Measurements from ENCODE around the gene KCNG2. TPM values are rescaled to one million over a fixed set of nuclear protein-coding genes. Genes with fewer than 3 reads are reported as not detected.

KCNG2 gene
- total and polyA plus RNA-seq, 2 of the 8 experiments (the other 6 are each of a cell fraction or from before 2014, with no cell fraction given) = 0.19 to 0.74 TPM

GRCh38 chr18:79859314-79859713, 61.6 kb downstream of the KCNG2 start:
- POLR2A ChIA-PET (ENCODE audit: partially characterized antibody) = no interaction called here
- H3K27me3 ChIP-seq (replicated peaks in 1 of 4; ENCODE audit: control insufficient read depth in 3 of 4, extremely low read depth in 1 of 4, insufficient read depth in 3 of 4, low read length in 3 of 4) = no peaks in the 10 kb centered on the region
- H3K27ac ChIP-seq (ENCODE audit: low read depth, low read length) = no peak overlapping the region
- H2AK5ac ChIP-seq (ENCODE audit: low read depth, low read length) = no peak overlapping the region
- 86% methylated on average over 7 of the region's 7 CpGs; no CpG with 5 or more reads in 1 of the 2 experiments for WGBS, 2 experiments (ENCODE audit: extremely low coverage in 1 of 2, insufficient coverage in 1 of 2, insufficient read length in 1 of 2, insufficient replicate concordance in 2 of 2, low coverage in 1 of 2, low lambda C conversion rate in 2 of 2, missing lambda C conversion rate in 1 of 2)
- no peak overlapping the region for H2BK120ac ChIP-seq (replicated peaks; ENCODE audit: low read depth, low read length)
- no peak overlapping the region for H3K23ac ChIP-seq (ENCODE audit: insufficient read length)
- no peaks in the 10 kb centered on the region for H3K23me2 ChIP-seq (ENCODE audit: low read depth, low read length)
- DNase-seq (ENCODE audit: low read depth in 1 of 2, low spot score in 2 of 2) (no peak), FAIRE-seq (no peak)
- H3K79me2 ChIP-seq (ENCODE audit: control insufficient read depth in 1 of 2, insufficient read depth in 2 of 2, low read length in 2 of 2) = no peaks in the 10 kb centered on the region
- no peaks in the 10 kb centered on the region for H3K36me3 ChIP-seq (ENCODE audit: control insufficient read depth in 2 of 4, insufficient read depth in 4 of 4, low read length in 3 of 4)
- no peak overlapping the region for H3K4ac ChIP-seq (replicated peaks; ENCODE audit: insufficient read length, low read depth, low read length)
- no peak overlapping the region for H2AFZ ChIP-seq (ENCODE audit: low read length)
- H4K91ac ChIP-seq (replicated peaks; ENCODE audit: insufficient read length, low read length) = no peak overlapping the region
- no peaks in the 10 kb centered on the region for H3K79me1 ChIP-seq (ENCODE audit: low read depth, low read length)
- no peak overlapping the region for H3K4me2 ChIP-seq (ENCODE audit: insufficient read depth in 1 of 2, low read depth in 2 of 2, low read length in 2 of 2)
- H4K20me1 ChIP-seq (replicated peaks in 1 of 2; ENCODE audit: control insufficient read depth in 1 of 2, insufficient read depth in 2 of 2, low read length in 2 of 2) = no peaks in the 10 kb centered on the region
- H3K9me3 ChIP-seq (ENCODE audit: insufficient read depth in 2 of 2, low read depth in 1 of 2, low read length in 1 of 2) = no peaks in the 10 kb centered on the region
- CTCF ChIA-PET (ENCODE audit: partially characterized antibody) = interaction anchor here (1.4 kb wide), 2 partner anchors 14 to 33 kb away, joined by 3 to 4 read pairs; no protein-coding TSS in a partner anchor
- peaks cover 0 to 5% (median 3%) of the 10 kb centered on the region in 4 experiments; a peak in 3 of 7 replicates for H3K4me1 ChIP-seq (replicated peaks in 1 of 4; ENCODE audit: control insufficient read depth in 3 of 4, insufficient read depth in 4 of 4, low read length in 3 of 4)
- H3K4me3 ChIP-seq (ENCODE audit: extremely low read depth in 1 of 4, insufficient read depth in 2 of 4, low read depth in 3 of 4, low read length in 4 of 4) = no peak overlapping the region
- no peak overlapping the region for H4K8ac ChIP-seq (ENCODE audit: extremely low read depth, insufficient read depth, low read length)
- no peak overlapping the region for H4K5ac ChIP-seq (ENCODE audit: insufficient read length, low read depth, low read length)
- H2BK12ac ChIP-seq (ENCODE audit: low read depth, low read length) = no peak overlapping the region
- no peak overlapping the region for H2BK15ac ChIP-seq (ENCODE audit: low read length)
- H2BK5ac ChIP-seq (ENCODE audit: low read depth, low read length) = no peak overlapping the region
- no peak overlapping the region for H3K14ac ChIP-seq (ENCODE audit: insufficient read length)
- H3K18ac ChIP-seq (ENCODE audit: extremely low read depth, low read length) = no peak overlapping the region
- H3K56ac ChIP-seq (replicated peaks; ENCODE audit: insufficient read length, low read depth, low read length) = no peak overlapping the region
- no peak overlapping the region for H2BK20ac ChIP-seq (ENCODE audit: low read length)
- no peak overlapping the region for H3K9ac ChIP-seq (replicated peaks in 1 of 4; ENCODE audit: extremely low read depth in 1 of 4, low read depth in 3 of 4, low read length in 3 of 4)
- TF ChIP-seq CTCF (IDR thresholded peaks at IDR 0.05; ENCODE audit: control extremely low read depth in 1 of 3, insufficient read depth in 1 of 3, low read depth in 1 of 3, low read length in 3 of 3) (no peak), TAF7 (optimal IDR thresholded peaks at IDR 0.05; ENCODE audit: borderline replicate concordance, low read depth, low read length) (no peak), CHD2 (IDR thresholded peaks at IDR 0.05; ENCODE audit: low read length) (no peak), POLR2AphosphoS5 (IDR thresholded peaks at IDR 0.05; ENCODE audit: low read depth, low read length) (no peak), CREB1 (IDR thresholded peaks at IDR 0.05) (no peak), NANOG (IDR thresholded peaks at IDR 0.05; ENCODE audit: insufficient read depth, low read depth, low read length, poor library complexity, severe bottlenecking) (no peak), PHF8 (conservative IDR thresholded peaks at IDR 0.05; ENCODE audit: low read depth, low read length) (no peak)
- TF ChIP-seq, protein P1, sequence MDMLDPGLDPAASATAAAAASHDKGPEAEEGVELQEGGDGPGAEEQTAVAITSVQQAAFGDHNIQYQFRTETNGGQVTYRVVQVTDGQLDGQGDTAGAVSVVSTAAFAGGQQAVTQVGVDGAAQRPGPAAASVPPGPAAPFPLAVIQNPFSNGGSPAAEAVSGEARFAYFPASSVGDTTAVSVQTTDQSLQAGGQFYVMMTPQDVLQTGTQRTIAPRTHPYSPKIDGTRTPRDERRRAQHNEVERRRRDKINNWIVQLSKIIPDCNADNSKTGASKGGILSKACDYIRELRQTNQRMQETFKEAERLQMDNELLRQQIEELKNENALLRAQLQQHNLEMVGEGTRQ (IDR thresholded peaks at IDR 0.05; ENCODE audit: low read length) = no peak
- TF ChIP-seq, protein P2, sequence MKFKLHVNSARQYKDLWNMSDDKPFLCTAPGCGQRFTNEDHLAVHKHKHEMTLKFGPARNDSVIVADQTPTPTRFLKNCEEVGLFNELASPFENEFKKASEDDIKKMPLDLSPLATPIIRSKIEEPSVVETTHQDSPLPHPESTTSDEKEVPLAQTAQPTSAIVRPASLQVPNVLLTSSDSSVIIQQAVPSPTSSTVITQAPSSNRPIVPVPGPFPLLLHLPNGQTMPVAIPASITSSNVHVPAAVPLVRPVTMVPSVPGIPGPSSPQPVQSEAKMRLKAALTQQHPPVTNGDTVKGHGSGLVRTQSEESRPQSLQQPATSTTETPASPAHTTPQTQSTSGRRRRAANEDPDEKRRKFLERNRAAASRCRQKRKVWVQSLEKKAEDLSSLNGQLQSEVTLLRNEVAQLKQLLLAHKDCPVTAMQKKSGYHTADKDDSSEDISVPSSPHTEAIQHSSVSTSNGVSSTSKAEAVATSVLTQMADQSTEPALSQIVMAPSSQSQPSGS (IDR thresholded peaks at IDR 0.05; ENCODE audit: low read length) = no peak

All from H1 (cell line).